Hematopoietic multipotent progenitor cell treated with erythropoietin and hydrocortisone succinate and interleukin-3 and kit ligand, for 15 days (in vitro differentiated cells): ENCODE data around the gene PRKCZ.
"Not testable (repeated sequence)": the region's sequence is repeated elsewhere in the genome, so short reads cannot be mapped to it uniquely, and the experiment has no call there.

Experiments
- DNase-seq: peaks from one replicate; pipeline ENCODE4 v3.0.0-alpha.2; 2015; ENCODE audit warnings: low spot score

Gene PRKCZ

DNA sequence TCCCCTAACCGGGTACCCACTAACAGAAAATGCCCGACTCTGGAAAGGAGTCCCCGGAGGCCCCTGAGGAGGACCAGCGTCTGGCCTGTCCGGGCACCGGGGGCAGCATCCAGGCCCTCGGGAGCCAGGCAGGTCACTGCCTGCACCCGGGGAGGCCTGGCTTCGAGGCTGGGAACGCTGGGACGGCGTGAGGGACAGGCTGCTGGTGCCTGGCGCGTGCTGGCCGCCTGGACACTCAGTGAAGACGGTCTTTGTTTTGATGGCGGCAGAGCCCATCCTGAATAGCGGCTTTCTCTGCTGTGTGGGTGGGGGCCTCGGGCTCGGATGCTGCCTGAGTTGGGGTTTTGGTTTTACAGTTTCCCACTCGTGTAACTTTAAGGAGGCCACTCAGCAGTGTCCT, 37.6 kb downstream of the PRKCZ start:
- DNase-seq, result no peak

DNA sequence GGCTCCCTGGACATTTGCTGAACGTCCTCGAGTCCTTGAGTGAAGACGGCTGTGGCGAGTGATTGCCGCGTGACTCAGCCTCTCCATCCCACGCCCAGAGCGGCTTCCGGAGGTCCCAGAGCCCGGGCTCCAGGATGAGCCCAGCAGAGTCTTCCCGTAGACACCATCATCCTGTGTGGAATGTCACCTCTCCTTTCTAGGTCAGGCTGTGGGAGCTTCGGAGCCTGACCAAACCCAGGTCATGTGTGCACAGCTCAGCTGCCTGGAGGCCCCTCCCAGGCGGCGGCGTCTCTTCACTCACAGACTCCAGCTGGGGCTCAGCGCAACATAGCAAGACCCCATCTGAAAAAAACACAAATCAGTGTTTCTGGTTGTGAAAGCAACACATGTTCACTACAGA, 38.2 kb downstream of the PRKCZ start:
- DNase-seq, result no peak

DNA sequence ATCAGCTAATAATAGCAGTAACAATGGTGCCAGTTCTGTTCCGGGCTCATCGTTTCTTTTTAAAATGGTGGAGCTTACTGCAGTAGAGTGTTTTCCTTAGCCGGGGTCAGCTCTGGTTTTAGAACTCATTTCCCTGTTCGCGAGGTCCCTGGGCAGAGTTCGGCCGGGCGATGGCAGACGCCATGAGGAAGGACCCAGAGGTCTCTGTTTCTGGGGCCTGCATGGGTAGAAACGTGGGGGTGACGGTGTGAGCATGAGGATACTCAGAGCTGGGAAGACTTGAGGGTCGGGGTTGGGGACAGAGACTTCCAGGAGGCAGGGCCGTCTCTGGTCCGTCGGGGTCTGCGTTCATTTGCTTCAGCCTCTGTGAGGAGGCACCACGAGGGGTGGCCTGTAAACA, 38.8 kb downstream of the PRKCZ start:
- no peak for DNase-seq

DNA sequence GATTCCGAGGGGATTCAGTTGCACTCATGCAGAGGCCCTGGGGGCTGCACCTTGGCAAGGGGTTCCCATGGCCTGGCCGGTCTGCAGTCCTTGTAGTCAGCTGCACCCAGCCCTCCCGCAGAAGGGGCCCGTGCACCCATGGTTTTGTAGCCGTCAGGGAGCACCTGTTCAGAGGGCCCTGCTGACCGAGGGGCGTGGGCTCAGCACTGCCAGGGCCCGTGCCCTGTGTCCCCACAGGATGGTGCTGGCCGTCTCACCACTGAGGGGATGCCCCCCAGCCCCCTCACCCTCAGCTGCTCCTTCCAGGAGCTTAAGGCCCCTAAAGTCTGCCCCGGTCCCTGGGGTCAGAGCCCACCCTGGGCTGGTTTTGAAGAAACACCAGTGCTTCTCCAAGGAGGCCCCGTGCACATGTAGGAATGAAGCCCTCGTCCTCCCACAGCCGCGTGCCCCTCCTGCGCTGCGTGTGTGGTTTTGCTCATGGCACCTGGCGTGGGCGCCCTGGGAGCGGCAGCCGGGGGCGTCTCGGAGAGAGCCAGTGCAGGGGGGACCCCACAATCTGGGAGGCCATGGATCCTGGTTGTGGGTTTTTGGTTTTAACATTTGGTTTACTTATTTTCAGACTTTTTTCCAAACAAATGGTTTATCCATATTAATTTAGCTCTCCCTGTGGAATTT, 40.1 kb downstream of the PRKCZ start:
- no peak for DNase-seq

DNA sequence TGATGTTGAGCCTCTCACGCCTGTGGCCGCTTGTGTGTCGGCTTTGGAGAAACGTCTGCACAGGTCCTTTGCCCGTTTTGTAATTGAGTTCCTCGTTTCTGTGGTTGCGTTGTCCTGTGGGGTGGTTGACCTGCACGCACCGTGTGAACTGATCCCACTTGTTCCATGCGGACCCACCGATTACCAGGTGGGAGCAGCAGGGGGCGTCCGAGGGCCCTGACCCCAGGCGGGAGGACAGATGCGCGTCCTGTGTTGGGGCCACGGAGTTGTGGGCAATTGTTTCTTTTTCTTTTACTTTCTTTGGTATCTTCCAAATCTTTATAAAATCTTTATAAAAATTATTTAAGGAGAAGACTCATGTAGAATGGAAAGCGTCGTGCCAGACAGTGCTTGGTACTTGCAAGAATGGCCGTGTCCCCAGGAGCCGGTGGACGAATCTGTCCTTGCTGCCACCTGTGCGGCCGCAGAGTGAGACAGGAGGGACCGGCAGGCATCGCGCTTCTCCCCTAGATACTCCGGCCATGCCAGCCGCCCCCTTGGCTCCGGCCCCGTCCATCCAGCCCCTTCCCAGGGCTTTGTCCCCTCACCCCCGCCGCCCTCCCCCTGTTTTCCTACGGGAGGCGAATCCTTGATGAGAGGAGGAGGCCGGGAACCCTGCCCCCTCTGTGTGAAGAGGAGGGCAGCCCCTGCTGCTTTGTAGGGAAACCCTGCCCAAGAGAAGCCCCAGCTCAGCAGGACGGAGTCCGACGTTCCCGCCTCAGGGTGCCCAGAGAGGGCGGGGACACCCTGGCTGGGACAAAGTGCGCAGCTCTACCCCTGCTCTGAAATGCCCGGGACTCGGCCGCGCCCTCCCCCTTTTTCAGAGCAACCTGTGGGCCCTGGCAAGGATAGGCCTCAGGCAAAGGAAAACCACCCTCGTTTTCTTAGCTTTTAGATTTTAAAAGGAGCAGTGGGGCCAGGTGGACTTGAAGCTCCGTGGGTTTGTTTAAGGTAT, 41.7 kb downstream of the PRKCZ start:
- peak; percentile 19 for DNase-seq

DNA sequence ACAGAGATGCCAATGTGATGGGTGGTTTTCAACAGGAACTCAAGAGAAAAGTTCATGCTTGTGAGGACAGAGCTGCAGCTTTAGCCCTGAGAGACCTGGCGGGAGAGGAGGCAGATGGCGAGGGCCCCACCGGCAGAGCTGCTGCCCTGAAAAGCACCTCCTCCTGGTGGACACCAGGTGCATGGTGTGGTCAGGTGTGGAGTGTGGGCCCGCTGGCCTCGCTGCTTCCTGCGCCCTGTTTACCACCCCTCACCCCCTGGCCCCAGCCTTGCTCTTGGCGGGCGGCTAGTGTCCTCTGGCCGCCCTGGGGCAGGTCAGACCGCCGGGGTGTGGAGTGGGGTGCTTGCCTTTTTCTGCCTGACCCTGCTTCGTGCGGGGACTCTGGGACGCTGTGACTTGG, 42.8 kb downstream of the PRKCZ start:
- no peak for DNase-seq

DNA sequence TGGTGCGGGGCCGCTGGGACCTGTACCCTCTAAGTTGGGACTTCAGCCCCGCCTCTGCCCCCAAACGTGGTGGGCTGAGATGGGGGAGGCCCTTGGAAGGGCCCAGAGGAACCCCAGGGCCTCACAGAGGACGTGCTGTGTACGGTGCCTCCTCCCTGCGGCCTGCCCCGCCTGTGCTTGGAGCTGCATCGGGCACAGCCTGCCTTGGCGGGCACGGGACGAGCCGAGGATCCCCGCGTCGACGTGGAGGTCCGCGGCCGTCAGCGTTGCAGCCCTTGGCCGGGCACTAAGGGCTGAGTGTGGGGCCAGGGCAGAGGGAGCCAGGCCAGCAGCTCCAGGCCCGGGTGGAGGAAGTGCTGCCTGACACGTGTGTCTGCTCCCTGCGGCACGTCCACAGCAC, 43.4 kb downstream of the PRKCZ start:
- DNase-seq, result no peak

DNA sequence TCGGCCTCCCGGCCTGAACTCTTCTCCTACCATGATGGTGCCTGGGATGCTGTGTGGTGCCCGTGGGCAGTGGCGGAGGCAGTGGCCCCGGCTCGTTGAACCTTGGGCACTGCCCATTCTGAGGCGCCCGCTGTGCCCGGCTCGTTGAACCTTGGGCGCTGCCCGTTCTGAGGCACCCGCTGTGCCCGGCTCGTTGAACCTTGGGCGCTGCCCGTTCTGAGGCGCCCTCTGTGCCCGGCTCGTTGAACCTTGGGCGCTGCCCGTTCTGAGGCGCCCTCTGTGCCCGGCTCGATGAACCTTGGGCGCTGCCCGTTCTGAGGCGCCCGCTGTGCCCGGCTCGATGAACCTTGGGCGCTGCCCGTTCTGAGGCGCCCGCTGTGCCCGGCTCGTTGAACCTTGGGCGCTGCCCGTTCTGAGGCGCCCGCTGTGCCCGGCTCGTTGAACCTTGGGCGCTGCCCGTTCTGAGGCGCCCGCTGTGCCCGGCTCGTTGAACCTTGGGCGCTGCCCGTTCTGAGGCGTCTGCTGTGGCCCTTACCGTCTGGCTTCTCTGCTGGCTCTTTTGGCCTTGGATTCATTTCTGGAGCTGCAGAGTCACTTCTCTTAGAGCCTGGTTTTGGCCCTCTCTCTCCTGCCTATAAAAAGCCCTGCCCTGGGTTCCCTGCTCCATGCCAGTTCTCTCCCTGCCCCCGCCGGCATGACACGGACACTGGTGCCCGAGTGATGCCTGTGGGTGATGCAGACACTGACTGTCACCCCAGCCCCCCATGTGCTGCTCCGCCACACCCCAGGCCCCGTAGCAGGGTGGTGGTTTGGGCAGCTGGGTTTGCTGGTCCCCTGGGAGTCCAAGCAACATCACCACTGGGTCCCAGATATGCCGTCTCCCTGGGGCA, 44.3 kb downstream of the PRKCZ start:
- not testable (repeated sequence) for DNase-seq

DNA sequence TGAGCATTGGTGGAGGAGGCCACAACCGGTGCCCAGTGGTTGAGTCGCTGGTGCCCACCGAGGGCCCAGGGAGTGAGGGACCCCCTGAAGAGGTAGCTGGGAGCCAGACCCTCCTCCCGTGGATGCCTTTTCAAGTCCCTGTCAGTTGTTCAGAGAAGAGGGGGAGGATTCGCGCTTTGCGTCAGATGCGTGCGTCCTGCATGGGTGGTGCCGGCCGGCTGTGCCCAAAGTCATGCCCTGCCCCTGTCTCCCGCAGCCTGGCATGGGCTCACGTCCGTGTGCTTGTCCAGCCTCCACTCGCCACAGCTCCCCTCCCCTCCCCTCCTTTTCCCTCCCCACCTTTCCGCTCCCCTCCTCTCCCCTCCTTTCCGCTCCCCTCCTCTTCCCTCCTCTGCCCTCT, 45.2 kb downstream of the PRKCZ start:
- DNase-seq, result no peak

DNA sequence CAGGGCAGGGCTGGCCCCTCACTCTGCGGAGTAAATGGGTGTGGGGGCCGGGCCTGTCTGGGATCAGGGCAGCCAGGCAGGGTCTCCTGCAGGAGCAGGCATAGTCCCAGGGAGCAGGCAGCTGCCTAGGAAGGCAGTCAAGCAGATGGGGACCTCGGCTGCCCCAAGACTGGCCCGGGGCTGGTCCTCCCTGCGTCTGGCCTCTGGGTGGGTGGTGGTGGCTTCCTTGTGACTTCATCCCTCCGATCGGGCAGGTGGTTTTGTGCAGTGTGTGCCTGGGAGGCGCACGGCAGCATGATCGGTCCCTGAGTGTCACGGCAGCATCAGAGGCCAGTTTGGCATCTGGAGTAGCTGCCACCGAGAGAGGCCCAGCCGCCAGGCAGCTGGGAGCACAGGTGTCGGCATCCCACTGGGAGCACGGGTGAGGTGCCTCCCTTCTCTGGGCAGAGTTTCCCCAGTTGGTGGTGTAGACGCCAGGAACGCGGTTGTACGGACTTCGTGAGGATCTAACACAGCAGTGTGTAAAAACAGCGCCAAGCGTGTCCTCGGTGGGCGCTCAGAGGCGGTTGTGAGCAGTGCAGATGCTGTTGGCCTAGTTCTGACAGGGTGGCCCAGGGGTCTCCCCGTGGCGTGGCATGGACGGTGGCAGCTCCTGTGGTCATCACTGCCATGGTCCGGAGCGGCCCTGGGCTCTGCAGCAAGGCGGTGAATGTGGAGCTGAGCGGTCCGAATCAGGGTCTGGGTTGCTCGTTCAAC, 45.9 kb downstream of the PRKCZ start:
- DNase-seq, result no peak

DNA sequence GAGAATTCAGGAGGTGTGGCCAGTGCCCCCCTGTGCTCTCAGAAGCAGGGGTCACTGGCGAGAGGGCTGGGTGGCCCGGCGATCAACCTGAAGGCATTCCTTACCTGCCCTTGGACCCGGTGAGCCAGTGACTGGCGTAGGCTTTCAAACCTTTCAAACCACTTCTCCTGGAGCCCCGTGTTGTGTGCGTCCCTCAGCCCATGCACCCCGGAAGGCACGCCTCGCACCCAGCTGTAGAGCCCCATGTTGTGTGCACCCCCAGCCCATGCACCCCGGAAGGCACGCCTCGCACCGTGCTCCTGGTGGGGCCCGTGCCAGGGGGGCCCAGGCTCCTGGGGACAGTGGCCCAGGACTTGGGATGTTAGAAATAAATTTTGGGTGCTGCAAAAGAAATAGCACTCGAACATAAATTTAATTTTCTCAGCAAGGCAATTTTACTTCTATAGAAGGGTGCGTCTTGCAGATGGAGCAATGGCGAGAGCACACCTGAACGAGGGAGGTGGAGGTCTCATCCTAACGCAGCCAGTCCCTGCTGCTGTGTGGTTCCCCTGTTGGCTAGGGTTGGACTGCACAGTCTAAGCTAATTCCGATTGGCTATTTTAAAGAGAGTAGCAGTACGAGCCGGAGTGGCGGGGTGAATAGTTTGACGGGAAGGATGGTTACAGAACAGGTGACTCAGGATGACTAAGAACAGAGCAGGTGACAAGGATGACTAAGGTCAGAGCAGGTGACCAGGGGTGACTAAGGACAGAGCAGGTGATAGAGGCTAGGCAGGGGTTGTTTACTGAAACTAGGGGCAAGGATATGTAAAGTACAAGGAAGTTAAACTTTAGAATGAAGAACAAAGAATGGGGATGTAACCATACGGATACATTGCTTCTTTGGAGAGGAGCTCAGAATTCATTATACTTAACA, 47.4 kb downstream of the PRKCZ start:
- no peak for DNase-seq

DNA sequence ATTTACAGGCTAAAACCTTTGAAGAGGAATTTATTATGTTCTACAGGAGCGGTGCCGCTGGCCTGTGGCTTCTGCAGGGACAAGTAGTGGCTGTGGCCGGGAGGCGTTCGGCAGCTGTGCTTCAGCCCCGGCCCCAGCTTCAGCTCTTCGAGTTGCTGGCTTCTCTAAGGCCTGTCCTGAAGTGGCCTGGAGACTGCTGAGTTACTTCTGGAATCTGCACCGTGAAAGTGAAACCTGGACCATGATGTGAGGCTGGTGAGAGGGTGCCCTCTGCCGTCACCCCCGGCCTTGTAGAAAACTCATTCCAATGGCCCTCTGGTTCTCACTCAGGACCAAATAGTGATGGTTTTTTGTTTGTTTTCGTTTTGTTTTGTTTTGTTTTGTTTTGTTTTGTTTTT, 48.1 kb downstream of the PRKCZ start:
- no peak for DNase-seq

DNA sequence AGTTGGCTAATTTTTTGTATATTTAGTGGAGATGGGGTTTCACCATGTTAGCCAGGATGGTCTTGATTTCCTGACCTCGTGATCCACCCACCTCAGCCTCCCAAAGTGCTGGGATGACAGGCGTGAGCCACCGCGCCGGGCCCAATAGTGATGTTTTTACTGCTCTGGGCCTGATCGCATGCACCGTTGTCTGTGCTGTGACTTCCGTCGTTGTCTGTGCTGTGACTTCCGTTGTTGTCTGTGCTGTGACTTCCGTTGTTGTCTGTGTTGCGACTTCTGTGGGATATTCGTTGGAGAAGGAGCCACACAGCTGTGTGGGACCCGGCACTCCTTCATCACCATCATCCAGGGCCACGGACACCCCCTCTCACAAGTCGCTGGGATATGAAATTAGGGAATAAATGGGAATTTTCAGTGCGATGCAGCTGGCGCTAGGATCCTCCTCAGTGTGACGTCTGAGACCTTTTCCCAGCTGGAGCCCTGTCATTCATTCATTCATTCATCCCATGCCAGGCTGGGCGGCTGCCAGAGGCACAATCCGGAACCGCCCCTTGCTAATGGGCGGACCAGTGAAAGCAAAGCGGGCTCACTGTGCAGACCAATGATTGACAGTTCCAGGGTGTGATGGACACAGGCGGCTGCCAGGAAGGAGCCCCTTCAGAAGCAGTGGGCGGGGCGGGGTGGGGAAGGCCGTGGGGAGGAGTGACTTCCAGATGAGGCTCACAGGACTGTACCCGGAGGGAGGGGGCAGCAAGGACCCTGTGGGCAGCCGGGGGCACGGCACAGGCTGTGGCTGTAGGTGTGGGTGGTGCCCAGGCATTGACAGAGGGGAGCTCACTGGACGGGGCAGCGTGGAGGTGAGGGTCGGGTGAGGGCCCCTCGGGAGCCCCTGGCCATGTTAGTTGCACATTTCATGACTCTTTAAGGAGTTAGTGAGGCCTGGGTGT, 48.9 kb downstream of the PRKCZ start:
- DNase-seq, result no peak

DNA sequence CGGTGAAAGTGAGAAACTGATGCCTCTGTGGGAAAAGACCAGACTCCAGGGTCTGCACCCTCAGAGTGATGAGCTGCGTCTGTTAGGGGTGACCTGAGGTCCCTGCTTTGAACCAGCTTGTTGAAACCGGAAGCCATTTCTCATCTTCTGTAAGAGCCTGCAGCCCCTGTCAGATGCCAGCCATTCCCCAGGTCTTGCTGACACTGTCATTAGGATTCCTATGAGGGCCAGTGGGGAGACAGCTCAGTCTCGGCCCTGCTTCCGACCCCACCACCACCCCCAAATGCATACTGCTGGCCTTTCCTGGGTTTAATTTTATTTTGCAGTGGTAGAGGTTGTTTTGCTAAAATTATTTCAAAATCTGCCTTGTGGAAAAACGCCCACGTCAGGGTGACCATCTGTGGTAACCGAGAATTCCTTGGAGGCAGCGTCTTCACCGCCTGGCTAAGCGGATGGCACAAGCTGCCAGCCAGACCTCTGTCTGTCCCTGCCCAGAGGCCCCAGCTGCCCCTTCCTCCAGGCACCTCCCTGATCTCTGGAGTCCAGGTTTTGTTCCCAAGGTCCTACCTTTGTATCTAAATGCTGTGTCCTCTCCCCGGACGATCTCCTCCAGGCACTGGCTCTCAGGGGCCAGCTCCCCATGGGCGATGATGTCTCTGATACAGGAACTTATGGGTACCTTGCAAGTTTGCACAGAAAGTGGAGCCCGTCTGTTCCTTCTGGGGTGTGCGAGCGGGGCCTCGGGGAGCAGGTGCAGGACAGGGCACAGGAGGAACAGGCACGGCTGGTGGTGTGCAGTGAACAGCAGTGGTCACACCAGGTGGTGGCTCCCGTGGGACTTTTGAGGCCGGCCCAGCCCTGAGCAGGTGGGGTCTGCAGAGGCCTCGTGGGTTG, 49.9 kb downstream of the PRKCZ start:
- DNase-seq, result no peak

DNA sequence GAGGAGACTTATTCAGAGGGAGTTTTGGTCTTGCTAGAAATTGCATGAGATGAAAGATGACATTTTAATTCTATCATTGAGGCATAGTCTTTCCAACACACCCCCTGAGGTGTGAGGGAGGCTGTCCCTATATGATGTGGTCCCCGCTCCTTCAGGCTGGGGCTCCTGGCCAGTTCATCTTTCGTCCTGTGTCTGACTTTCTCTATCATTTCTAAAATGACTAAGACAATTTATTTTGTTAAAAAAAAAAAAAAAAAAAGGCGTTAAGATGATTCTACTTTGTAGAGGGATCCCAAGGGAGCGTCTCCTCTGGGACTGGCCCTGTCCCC, 50.5 kb downstream of the PRKCZ start:
- no peak for DNase-seq

DNA sequence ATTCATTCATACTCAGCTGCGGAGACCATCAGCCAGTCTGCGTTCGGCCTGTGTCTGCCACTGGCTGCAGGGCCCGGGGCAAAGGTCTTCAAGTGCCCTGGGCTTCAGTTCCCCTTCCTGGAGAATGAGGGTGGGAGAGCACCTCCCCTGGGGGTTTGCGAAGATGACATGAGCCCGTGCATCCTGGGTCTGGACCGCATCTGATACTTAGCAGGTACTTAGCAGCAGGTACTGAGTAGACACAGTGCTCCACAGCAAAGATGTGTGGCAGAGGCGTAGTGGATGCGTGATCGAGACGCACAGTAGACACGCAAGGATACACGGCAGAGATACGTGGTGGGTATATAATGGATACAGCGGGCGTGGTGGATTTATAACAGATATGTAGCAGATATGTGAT, 51.3 kb downstream of the PRKCZ start:
- DNase-seq, result no peak

DNA sequence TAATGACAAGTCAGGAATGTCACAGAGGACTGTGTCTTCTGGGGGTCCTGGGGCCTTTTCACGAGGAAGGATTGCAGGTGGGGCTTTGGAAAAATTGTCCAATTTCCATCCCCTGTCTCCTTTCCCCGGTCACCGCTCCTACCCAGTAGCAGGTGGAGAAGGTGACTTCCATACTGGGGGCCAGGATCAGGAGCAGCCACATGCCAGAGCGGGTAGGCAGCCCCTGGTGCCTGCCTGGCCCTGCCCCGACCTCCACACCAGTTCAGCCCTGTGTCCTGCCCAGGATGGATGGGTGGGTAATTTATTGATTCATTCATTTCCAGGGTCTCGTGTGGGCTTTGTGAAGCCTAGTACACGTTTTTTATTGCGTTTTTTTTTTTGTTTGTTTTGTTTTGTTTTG, 51.7 kb downstream of the PRKCZ start:
- DNase-seq, result no peak

DNA sequence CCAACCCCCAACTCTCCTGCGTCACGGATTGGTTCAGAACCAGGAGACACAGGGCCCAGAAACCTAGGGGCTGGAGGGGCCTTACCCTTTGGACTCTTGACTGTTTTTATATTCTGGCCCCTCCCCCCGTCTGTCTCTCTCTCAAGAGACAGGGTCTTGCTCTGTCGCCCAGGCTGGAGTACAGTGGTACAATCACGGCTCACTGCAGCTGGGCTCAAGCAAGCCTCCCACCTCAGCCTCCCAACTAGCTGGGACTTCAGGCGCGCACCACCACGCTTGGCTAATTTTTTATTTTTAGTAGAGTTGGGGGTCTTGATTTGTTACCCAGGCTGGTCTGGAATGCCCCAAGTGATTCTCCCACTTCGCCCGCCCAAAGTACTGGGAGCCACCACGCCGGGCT, 52.5 kb downstream of the PRKCZ start:
- no peak for DNase-seq
